Measurements from ENCODE around the gene PTGER4.
"Not testable (repeated sequence)": the region's sequence is repeated elsewhere in the genome, so short reads cannot be mapped to it uniquely, and the experiment has no call there.

Gene PTGER4

GRCh38 chr5:40679913-40680681 is at the start of gene PTGER4:
TSS of gene PTGER4 (plus strand) at chr5:40679915. CDS start at chr5:40680994, 1,079 bp downstream.
- DNase-seq = no peak

- no peak for DNase-seq
These were observed 49.6 kb upstream of the PTGER4 start for GRCh38 chr5:40630126-40630525.

GRCh38 chr5:40631236-40631635 is 48.5 kb upstream of the PTGER4 start:
- no peak for DNase-seq

GRCh38 chr5:40634154-40634553 is 45.6 kb upstream of the PTGER4 start:
- DNase-seq = no peak

- DNase-seq = no peak
These were observed 45.1 kb upstream of the PTGER4 start for GRCh38 chr5:40634593-40634992.

- not testable (repeated sequence) for DNase-seq
These were observed 40.2 kb upstream of the PTGER4 start for GRCh38 chr5:40639531-40639930.

GRCh38 chr5:40646266-40646665 is 33.4 kb upstream of the PTGER4 start:
- DNase-seq = no peak

GRCh38 chr5:40648150-40648549 is 31.6 kb upstream of the PTGER4 start:
- DNase-seq = no peak

GRCh38 chr5:40649463-40650030 is 30.2 kb upstream of the PTGER4 start:
- no peak for DNase-seq

- DNase-seq = no peak
These were observed 28.5 kb upstream of the PTGER4 start for GRCh38 chr5:40651201-40651600.

GRCh38 chr5:40652441-40653220 is 27.1 kb upstream of the PTGER4 start:
- DNase-seq = no peak

GRCh38 chr5:40653221-40654022 is 26.3 kb upstream of the PTGER4 start:
- DNase-seq = no peak

GRCh38 chr5:40654377-40654991 is 25.2 kb upstream of the PTGER4 start:
- DNase-seq = no peak

- no peak for DNase-seq
These were observed 24.6 kb upstream of the PTGER4 start for GRCh38 chr5:40655138-40655537.

- not testable (repeated sequence) for DNase-seq
These were observed 23.6 kb upstream of the PTGER4 start for GRCh38 chr5:40656091-40656490.

- no peak for DNase-seq
These were observed 22.9 kb upstream of the PTGER4 start for GRCh38 chr5:40656766-40657165.

GRCh38 chr5:40660751-40661150 is 19.0 kb upstream of the PTGER4 start:
- no peak for DNase-seq

- DNase-seq = no peak
These were observed 13.9 kb upstream of the PTGER4 start for GRCh38 chr5:40665635-40666298.

- DNase-seq = no peak
These were observed 13.1 kb upstream of the PTGER4 start for GRCh38 chr5:40666657-40667056.

- DNase-seq = no peak
These were observed 12.5 kb upstream of the PTGER4 start for GRCh38 chr5:40667161-40667663.

- no peak for DNase-seq
These were observed 9.9 kb upstream of the PTGER4 start for GRCh38 chr5:40669606-40670390.
